GM21381 (cell line): ENCODE results near the gene GPNMB.

ENCODE experiments used
- ATAC-seq: cut with Tn5 transposase; IDR thresholded peaks from one replicate; pipeline ENCODE4 v1.9.1; 2021; ENCODE audit warnings: mild to moderate bottlenecking, moderate library complexity; ENCODE audit not compliant: unreplicated experiment

Gene GPNMB

DNA sequence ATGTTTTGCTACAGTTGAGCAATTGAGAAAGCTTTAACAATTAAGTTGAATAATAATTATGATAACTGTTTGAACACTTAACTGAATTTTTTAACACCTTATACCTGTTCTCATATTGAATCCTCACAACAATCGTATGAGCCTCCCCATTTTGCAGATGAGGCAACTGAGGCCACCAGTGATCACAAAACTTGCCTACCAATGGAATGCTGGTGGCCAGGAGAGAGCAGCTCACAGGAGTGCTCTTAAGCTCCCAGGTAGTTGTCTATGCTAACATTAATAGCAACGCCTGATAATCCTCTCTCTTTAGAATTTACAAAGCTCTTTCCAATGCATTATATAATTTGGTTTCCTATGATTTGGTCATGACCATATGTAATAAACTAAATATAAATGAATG, 21.6 kb downstream of the GPNMB start:
- ATAC-seq, result no peak

DNA sequence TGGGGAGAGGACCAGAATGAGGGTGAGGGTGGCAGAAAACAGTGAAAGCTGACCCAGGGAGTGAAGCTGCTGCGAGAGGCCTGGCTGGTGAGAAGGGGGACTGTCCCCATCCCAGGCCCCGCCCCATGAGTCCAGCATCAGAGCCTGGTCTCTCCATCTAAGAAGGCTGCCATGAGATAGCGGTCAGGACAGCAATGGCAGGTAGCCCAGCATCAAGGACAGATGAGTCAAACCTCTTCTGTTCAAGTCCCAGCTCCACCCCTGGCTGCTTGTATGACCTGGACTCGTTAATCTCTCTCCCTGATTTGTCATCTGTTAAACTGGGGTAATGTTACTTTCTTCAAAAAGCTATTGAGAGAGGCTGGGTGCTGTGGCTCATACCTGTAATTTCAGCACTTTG, 22.2 kb downstream of the GPNMB start:
- no peak for ATAC-seq

DNA sequence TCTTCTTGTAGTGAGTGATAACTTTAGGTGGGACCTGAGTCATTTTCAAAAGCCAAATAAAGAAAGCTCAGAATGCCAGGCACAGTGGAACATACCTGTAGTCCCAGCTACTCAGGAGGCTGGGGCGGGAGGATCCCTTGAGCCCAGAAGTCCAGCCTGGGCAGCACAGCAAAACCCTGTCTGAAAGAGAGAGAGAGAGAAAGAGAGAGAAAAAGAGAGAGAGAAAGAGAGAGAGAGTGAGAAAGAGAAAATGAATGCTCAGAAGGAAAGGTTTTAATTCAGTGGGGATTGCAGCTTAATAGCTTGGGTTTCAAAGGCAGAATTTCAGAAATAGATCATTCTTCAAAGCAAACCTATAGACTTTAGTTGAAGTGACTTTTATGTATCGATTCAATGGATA, 25.7 kb downstream of the GPNMB start:
- ATAC-seq, result no peak

DNA sequence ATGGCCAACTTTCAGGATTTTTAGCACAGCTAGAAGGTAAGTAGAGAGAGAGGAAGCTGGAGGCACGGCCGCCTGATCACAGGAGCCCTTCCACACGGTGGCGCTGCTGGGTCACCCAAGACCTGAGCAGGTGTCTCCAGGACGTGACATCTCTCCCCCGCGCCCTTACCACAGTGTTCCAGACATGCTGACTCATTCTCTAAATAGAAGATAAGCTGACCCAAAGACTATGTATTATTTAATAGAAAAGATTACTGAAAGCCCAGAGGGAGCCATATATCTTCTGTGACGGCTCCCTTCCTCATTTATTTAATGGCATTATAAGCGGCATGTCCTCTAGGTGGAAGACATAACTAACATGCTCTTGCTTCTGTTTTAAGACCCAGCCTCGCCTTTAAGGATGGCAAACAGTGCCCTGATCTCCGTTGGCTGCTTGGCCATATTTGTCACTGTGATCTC, 26.6 kb downstream of the GPNMB start:
- ATAC-seq, result peak; percentile 94

DNA sequence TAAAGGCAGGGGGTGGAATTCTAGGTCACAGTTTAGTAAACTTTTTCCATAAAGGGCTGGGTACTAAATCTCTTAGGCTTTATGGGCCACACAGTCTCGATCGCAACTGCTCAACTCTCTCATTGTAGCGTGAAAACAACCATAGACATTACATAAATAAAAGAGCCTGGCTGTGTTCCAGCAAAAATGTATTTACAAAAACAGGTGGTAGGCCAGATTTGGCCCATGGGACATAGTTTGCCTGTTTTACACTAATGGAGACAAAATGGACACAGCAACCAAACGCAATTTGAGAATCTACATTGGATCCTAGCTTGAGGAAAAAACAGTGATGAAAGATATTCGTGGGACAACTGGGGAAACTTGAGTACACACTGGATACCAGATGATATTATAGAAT, 29.3 kb downstream of the GPNMB start:
- ATAC-seq, result no peak

DNA sequence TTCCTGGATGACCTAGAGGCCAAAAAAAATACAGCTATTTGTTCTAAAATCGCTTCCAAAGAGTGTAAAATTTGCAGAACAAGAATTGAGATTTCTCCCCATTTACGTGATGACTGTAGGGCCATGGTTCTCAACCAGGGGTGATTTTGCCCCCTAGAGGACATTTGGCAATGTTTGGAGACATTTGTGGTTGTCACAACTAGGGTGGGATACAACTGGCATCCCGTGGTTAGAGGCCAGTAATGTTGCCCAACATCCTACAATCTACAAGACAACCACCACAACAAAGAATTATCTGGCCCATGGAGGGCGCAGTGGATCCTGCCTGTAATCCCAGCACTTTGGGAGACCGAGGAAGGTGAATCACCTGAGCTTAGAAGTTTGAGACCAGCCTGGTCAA, 29.8 kb downstream of the GPNMB start:
- ATAC-seq, result no peak

DNA sequence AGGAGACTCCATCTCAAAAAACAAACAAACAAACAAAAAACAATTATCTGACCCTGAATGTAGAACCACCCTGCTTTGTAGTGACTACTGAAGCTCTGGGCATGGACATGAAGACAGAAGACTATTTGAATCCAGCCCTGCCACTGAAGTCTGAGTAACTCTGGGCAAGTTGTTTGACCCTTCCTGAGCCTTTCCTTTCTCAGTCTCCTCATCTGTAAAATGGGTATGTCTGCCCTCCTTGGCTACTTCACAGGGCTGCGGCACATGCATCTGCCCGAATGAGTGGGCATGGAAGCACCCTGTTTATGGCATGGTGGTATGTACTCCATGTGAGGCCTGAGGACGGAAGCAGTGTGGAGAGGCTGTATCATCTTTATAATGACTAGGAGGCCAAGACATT, 30.4 kb downstream of the GPNMB start:
- no peak for ATAC-seq

DNA sequence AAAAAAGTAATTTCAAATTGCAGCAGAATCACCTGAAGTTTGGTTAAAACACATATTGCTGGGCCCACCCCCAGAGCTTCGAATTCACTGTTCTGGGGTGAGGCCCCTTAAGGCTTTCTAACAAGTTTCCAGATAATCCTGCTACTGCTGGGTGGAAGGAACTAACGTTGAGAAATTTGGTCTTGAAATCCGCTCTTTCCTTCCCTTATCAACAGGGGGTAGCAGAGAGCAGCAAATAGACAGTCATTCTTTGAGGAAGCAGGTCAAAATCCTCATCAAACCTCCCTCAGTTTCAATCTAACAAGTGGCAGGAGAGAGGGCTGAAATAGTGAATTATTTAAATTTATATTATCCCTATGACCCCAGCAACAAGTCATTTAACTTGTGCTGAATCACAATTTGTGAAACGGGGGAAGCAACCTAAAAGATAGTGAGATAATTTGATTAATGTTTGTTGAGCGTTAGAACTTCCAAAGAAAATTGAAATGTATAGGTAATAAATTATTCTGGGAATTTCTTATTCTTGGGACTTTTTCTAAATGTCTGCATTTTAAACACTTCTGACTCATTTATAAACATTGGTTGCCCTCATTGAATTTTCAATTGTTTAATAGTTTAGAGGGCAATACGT, 30.9 kb downstream of the GPNMB start:
- ATAC-seq, result peak; percentile 41

DNA sequence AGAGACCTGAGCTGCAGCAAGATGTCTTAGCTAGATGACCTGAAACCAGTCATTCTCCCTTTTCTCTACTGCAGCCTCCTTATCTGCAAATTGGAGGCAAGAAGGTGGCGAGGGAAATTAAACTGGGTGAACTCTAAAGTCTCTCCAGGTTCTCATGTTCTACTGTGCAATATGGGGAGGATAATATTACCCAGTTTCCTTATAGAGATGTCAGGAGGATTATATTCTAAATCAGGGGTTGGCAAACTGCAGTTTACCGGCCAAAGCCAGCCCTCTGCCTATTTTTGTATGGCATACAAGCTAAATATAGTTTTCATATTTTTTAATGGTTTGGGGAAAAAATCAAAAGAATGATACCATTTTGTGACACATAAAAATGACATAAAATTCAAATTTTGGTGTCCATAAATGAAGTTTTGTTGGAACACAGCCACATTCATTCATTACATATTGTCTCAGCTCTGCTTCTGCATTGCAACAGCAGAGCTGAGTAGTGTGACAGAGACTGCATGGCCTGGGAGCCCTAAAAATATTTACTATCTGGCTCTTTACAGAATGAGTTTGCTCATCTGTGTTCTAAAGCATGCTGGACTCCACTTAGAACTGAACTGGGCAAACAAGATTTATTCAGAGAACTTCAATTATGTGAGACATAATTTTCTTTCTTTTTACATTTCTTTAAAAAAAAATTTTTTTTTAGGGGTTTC, 33.4 kb downstream of the GPNMB start:
- no peak for ATAC-seq

DNA sequence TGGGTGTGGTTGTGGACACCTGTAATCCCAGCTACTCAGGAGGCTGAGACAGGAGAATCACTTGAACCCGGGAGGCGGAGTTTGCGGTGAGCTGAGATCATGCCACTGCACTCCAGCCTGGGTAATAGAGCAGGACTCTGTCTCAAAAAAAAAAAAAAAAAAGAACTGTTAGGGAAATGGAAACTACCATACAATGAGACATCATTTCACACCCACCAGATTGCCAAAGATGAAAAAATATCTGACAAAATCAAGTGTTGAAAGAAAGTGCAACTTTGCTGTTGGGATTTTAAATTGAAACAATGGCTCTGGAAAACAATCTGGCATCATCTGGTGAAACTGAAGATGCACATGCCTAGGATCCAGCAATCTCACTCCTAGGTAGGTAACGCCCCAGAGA, 36.5 kb downstream of the GPNMB start:
- ATAC-seq, result no peak

DNA sequence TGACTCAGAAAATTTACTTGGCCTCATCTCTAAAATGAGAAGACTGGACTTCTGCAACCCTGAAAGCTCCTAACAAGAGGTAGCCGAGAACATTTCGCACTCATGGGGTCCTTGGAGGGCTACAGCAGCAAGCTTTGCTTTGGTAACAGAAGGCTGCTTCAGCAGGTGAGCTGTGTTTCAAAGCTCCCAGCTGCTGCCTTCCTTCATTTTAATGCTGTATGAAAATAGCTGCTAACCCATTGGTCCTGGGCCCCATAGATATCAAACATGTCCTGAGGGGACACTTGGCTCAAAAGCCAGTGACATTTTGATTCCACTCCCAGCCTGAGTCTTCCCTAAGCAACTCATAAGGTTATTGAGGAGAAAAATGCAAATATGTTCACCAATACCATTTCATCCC, 38.3 kb downstream of the GPNMB start:
- no peak for ATAC-seq

DNA sequence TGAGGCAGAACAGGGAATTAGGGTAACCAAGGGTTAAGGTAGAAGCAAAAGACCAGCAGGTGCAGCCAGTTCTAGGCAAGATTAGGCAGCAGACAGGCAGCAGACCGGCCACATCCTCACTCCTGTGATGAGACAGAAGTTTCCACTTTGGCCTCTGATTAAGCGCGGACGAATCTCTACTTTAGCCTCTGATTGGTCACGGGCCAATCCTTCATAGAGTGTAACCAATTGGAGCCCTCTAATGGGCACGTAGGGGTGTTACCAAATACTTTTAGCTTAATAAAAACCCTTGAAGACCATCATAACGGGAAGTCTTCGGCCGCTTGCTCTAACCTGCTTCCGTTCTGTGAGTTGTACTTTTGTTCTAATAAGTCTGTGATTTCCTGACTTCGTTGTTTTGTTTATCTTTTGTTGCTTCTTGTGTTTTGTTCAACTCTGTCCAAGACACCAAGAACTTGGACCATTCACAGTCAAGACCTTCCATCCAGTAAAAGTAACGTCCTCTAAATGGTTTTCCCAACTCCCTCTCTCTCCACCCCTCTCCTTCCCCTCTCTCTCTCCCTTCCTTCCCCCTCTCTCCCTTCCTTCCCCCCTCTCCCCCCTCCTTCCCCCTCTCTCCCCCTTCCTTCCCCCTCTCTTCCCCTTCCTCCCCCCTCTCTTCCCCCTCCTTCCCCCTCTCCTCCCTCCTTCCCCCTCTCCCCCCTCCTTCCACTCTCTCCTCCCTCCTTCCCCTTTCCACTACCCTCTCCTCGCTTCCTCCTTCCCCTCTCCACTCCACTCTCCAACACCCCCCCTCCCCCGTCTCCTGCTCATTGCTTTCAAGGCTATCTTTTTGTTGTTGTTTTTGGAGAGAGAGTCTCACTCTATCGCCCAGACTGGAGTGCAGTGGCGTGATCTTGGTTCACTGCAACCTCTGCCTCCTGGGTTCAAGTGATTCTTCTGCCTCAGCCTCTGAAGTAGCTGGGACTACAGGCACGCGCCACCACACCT, 39.4 kb downstream of the GPNMB start:
- ATAC-seq, result no peak

DNA sequence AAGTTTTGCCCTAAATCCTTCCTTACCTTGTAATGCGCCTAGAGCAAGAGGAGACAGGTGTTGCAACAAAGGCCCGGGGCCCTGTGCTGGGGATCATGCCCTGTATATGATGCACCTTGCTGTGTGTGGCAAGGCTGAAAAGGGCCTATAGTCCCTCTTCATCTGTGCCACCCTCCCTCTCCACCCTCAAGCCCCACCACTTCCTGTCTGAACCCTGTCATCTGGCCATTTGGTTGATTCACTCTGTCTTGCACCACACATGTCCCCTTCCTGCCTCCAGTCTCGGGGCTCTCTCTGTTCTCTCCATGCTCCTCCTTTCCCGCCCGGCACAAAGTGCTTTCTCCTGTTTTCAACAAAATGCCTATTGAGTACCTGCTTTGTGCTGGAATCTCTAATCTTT, 41.0 kb downstream of the GPNMB start:
- no peak for ATAC-seq

DNA sequence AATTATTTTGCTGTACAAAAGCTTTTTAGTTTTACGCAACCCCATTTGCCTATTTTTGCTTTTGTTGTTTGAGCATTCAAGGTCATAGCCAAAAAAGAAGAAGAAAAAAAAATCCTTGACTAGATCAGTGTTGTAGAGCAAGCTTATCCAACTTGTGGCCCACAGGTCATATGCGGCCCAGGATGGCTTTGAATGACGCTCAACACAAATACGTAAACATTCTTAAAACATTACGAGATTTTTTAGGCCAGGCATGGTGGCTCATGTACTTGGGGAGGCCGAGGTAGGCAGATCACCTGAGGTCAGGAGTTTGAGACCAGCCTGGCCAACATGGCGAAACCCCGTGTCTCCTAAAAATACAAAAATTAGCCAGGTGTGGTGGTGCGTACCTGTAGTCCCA, 44.4 kb downstream of the GPNMB start:
- no peak for ATAC-seq

DNA sequence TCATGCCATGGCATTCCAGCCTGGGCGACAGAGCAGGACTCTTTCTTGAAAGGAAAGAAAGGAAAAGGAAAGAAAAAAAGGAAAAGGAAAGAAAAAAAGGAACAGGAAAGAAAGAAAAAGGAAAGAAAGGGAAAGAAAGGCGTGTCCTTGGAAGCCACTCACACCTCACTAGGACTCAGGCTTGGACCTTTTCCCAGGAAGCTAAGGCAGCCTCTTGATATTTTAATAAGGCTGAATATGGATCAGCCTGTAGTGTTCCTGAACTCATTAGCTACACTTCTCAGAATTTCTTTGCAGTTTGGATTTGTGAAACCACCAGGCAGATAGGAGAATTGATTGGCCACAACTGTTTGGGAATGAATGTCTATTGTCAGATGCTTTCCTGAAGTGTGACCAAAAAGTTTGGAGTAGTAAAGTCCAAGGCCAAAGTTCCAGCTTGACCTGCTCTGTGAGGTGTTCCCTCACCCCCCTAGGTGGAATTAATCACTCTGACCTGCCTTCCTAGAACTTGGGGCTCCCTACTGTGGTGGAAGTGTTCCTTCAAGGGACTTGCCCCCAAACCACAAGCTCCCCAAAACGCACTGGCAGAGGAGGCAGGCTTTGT, 45.5 kb downstream of the GPNMB start:
- no peak for ATAC-seq

DNA sequence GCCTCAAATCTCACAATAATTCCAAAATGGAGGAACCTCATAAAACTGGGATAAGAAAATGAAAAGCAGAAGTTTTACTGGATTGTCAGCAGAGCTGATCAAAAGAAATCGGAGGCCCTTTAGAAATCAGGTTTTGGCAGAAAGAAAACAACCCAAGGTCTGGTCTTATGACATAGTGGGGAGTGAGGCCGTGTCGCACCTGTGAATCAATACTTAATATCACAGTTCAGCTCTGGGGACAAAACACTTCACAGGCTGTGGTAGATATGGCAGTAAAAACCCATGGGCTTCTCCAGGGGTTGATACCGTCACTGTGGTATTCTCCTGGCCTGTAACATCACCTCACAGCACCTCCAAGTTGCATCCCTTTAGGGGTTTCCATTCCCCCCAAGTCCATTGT, 46.0 kb downstream of the GPNMB start:
- ATAC-seq, result no peak

DNA sequence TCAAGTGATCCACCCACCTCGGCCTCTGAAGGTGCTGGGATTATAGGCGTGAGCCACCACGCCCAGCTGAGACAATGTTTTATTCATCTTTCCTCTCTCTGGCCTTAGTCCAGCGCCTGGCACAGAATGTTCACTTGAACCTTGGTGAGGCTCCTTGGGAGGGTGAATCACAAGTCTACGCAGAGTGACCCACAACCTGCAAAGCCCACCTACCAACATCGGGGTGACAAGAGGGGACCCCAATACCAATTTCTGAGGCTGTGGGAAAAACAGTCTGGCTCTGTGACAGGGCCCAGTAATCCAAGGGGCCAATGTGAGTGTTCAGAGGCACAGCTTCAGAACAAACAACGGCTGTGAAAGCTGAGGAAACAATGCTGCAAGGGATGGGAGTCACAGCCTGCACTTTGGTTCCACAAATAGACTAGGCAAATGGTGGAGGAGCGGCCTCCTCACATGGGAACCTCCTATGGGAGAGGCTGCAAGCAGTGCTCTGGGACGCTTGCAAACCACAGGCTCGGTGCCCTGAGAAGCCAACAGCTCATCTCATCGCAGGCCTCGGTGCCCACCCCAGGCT, 47.0 kb downstream of the GPNMB start:
- no peak for ATAC-seq

DNA sequence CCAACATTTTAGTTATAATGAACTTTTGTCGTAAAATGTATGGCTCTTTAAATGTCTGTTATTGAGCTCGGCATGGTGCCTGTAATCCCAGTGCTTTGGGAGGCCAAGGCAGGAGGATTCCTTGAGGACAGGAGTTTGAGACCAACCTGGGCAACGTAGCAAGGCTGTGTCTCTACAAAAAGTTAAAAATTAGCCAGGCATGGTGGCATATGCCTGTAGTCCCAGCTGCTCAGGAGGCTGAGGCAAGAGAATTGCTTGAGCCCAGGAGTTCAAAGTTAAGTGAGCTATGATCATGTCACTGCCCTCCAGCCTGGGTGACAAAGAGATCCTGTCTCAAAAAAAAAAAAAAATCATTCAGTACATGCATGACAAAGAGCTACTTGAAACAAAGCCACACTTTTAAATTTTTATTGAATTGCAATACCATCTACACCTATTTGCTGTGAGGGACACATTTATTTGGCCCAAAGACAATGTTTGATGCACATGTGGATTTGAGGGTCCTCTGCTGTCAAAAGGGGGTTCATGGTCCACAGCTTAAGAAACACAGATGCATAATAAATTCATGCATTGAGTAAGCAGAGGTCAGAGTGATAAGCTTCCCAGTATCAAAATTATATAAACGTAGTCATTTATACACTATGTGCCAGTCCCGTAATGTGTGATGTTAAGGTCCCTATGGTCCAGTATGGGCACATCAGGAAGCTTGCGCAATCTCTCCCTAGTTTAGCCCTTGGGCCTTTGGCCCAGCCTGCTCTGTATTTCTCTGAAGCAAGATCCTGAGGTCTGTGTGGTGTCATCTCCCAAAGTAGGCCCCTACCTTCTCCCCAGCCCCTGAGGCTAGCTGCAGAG, 48.2 kb downstream of the GPNMB start:
- ATAC-seq, result no peak

DNA sequence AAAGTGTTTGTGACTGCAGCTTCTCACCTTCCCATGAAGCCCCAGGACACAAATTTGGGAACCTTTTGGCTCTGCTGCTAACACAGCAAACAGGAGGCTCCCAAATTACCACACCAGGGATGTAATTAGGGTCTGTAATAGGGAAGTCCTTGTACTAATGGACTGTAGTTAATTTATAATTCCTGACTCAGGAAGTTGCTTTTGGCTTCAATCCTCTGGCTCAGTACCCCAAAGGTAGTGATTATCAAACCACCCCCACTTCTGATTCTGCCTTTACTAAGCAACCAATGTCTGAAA, 48.8 kb downstream of the GPNMB start:
- ATAC-seq, result no peak
